Natural killer cell (primary cell): ENCODE measurements around the gene ZC4H2. TPM values are rescaled to one million over a fixed set of nuclear protein-coding genes. Genes with fewer than 3 reads are reported as not detected.
A peak's percentile ranks its signal among the peaks of the same experiment; 100 is the strongest.
"Not testable (repeated sequence)": the region's sequence is repeated elsewhere in the genome, so short reads cannot be mapped to it uniquely, and the experiment has no call there.

Source experiments
- ATAC-seq, 3 donors: fragments of 150-1000 bp in 2 of 3; fragments of 200-7000 bp in 1 of 3; cut with Tn5 transposase; 1 replicate in 1 of 3; 2 replicates in 2 of 3; pipeline ENCODE4 v1.10.0; 2021; ENCODE audit warnings: mild to moderate bottlenecking in 2 of 3, moderate library complexity in 2 of 3
- DNase-seq, 2 donors: peaks; one replicate each; pipeline versions ENCODE4 v3.0.0 to v3.0.0-alpha.2; 2013 to 2021; ENCODE audit warnings: mixed read lengths in 1 of 2
- H3K27ac ChIP-seq: one replicate; pipeline ENCODE4 v1.5.1; 2013; ENCODE audit warnings: mild to moderate bottlenecking, low read length
- H3K27me3 ChIP-seq: one replicate; pipeline ENCODE4 v1.6.1; 2013; ENCODE audit warnings: low read length; ENCODE audit not compliant: control insufficient read depth, insufficient read depth
- H3K36me3 ChIP-seq: one replicate; pipeline ENCODE4 v1.6.1; 2013; ENCODE audit warnings: low read length; ENCODE audit not compliant: control insufficient read depth, insufficient read depth
- H3K4me1 ChIP-seq: one replicate; pipeline ENCODE4 v1.6.1; 2013; ENCODE audit warnings: low read length; ENCODE audit not compliant: control insufficient read depth, insufficient read depth
- H3K4me3 ChIP-seq: one replicate; pipeline ENCODE4 v1.5.1; 2013; ENCODE audit warnings: low read length
- H3K9me3 ChIP-seq: one replicate; pipeline ENCODE4 v1.6.1; 2013; ENCODE audit warnings: low read length; ENCODE audit not compliant: control insufficient read depth, insufficient read depth
- H3K27ac Mint-ChIP-seq, 2 donors: one replicate each; pipeline ENCODE4 v1.8.0; 2022; ENCODE audit warnings: mild to moderate bottlenecking in 2 of 2, mixed read lengths in 2 of 2, moderate library complexity in 1 of 2
- H3K27me3 Mint-ChIP-seq, 2 donors: one replicate each; pipeline ENCODE4 v1.8.0; 2022; ENCODE audit warnings: low read depth in 2 of 2, mixed read lengths in 2 of 2
- H3K36me3 Mint-ChIP-seq: one replicate; pipeline ENCODE4 v1.8.0; 2022; ENCODE audit warnings: mixed read lengths
- H3K4me1 Mint-ChIP-seq, 2 donors: one replicate each; pipeline ENCODE4 v1.8.0; 2022; ENCODE audit warnings: mixed read lengths in 2 of 2
- H3K4me3 Mint-ChIP-seq: one replicate; pipeline ENCODE4 v1.8.0; 2022; ENCODE audit warnings: mild to moderate bottlenecking, moderate library complexity, mixed read lengths
- H3K9me3 Mint-ChIP-seq, 2 donors: one replicate each; pipeline ENCODE4 v1.8.0; 2022; ENCODE audit warnings: mixed read lengths in 2 of 2
- CTCF ChIP-seq: fragments of 200-600 bp; IDR thresholded peaks from one replicate; pipeline ENCODE4 v1.8.0; 2022; ENCODE audit warnings: antibody characterized with exemption
- WGBS: methylation state at CpG from one replicate; pipeline ENCODE4 v1.1.7; 2013; ENCODE audit warnings: missing lambda C conversion rate; ENCODE audit not compliant: insufficient coverage; 5-methylcytosine and 5-hydroxymethylcytosine counted together
- intact Hi-C: fragments of 100-400 bp; cut with micrococcal nuclease; formaldehyde crosslinking; loops from one replicate; pipeline ENCODE4 v1.14.2; 2022
- total RNA-seq, 4 donors: library from RNA; stranded (reverse); fragments of 120-200 nt in 1 of 4; gene quantifications; one replicate each; pipeline versions ENCODE4 v1.2.3 to v1.2.4, GENCODE V29; 2013 to 2022

The ZC4H2 gene
- total RNA-seq, result 1 to 10 TPM; 3.1 to 5.1 (median 4.5) TPM
- 8.9 TPM for total RNA-seq (2013)

DNA sequence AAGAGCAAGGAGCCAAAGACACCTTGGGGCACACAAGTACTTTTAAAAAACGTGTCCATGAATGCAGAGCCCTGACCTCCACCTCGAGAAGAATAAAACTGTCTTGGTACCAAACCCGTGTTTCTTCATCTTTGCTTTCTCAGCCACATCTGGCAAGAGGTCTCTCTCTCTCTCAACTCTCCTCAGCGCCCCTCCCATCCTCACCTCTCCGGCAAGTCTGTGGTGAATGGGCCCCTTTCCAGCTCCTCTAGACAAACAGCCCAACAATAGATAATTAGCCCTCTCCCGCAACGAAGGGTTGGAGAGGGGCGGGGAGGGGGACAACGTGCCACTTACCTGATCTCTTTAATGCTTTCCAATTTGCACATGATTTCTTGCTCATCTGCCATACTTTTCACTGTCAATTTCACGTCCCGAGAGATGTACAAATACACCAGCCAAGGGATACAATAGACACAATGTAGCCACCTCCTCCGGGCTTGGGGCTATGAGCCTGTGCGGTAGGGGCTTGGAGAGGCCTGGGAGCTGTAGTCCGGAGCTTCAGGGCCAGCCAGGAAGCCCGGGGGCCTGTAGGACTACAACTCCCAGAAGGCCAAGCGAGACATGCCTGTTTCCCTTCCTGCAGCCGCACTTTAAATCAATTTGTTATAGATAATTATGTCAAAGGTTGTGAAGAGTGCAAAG lies at the start of gene ZC4H2:
TSS of gene ZC4H2 (minus strand) at position 462 of the 684 bp plus-strand sequence. CDS start at position 389, 73 bp downstream.
- peak within 1 kb of the TSS; percentile 65 to 80 for H3K27ac Mint-ChIP-seq
- no peaks in the 10 kb centered on the region for H3K27me3 ChIP-seq
- H3K27me3 Mint-ChIP-seq, result peaks cover 0 to 11% of the 10 kb centered on the region in 2 donors
- DNase-seq (peak; percentile 24 to 80), ATAC-seq (peak; percentile 86 to 94 (median 92))
- H3K4me3 Mint-ChIP-seq, result peak within 1 kb of the TSS; percentile 95
- peaks cover 19 to 22% of the 10 kb centered on the region in 2 donors for H3K4me1 Mint-ChIP-seq
- H3K36me3 ChIP-seq, result no peaks in the 10 kb centered on the region
- peaks cover 5% of the 10 kb centered on the region for H3K4me1 ChIP-seq
- no peak within 1 kb of the TSS for H3K27ac ChIP-seq
- under 1% methylated on average over 15 of the region's 17 CpGs for WGBS
- no peaks in the 10 kb centered on the region for H3K9me3 Mint-ChIP-seq
- H3K36me3 Mint-ChIP-seq, result no peaks in the 10 kb centered on the region
- H3K4me3 ChIP-seq, result peak within 1 kb of the TSS; percentile 49
- TF ChIP-seq CTCF, result no peak
- intact Hi-C loops, result loop anchor here (5.0 to 10.0 kb wide), 2 partner anchors 59 to 769 kb away; partner anchors contain the start of genes AMER1 and ZC3H12B
- no peaks in the 10 kb centered on the region for H3K9me3 ChIP-seq

GRCh38 chrX:65017451-65017850 lies 41.2 kb upstream of the ZC4H2 start:
- H3K36me3 Mint-ChIP-seq, result no peaks in the 10 kb centered on the region
- H3K9me3 ChIP-seq, result no peaks in the 10 kb centered on the region
- H3K9me3 Mint-ChIP-seq, result no peaks in the 10 kb centered on the region
- no peak overlapping the region for H3K4me3 Mint-ChIP-seq
- intact Hi-C loops, result no loop called here
- H3K27ac ChIP-seq, result no peak overlapping the region
- H3K27me3 Mint-ChIP-seq, result peaks cover 0 to 21% of the 10 kb centered on the region in 2 donors
- no peak for TF ChIP-seq CTCF
- no peaks in the 10 kb centered on the region for H3K36me3 ChIP-seq
- H3K27ac Mint-ChIP-seq, result no peak overlapping the region
- H3K27me3 ChIP-seq, result no peaks in the 10 kb centered on the region
- no peaks in the 10 kb centered on the region for H3K4me1 Mint-ChIP-seq
- no peaks in the 10 kb centered on the region for H3K4me1 ChIP-seq
- DNase-seq (no peak), ATAC-seq (no peak)
- H3K4me3 ChIP-seq, result no peak overlapping the region
- WGBS, result no CpG with 5 or more reads among the region's 1 CpG

- no peaks in the 10 kb centered on the region for H3K4me1 Mint-ChIP-seq
- Histone ChIP-seq H3K27ac (no peak overlapping the region), H3K36me3 (no peaks in the 10 kb centered on the region), H3K4me1 (no peaks in the 10 kb centered on the region), H3K4me3 (no peak overlapping the region), H3K27me3 (no peaks in the 10 kb centered on the region), H3K9me3 (no peaks in the 10 kb centered on the region)
- H3K27ac Mint-ChIP-seq, result no peak overlapping the region
- DNase-seq (no peak), ATAC-seq (no peak)
- no peak overlapping the region for H3K4me3 Mint-ChIP-seq
- intact Hi-C loops, result no loop called here
- H3K9me3 Mint-ChIP-seq, result no peaks in the 10 kb centered on the region
- H3K36me3 Mint-ChIP-seq, result no peaks in the 10 kb centered on the region
- H3K27me3 Mint-ChIP-seq, result peaks cover 3 to 13% of the 10 kb centered on the region in 2 donors
- TF ChIP-seq CTCF, result no peak
Observed at GRCh38 chrX:65014230-65014629, 38.0 kb upstream of the ZC4H2 start.

DNA sequence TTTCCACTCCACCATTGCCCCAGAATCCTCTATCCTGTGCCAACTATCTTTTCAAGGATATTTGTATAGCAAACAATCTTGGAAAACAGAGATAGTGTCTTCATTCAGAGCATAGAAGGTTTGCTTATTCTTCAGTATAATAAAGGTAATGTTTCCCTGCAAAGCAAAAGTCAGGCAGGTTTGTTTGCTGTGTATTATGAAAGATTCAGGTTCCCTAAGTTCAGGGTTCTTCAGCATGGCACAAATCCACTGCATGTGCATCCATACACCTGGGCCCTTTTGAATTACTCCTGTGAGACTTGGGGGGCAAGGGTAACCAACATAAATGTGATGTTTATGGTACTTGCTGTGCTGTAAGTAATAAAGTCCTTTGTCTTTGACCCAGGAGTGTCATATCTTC lies 33.2 kb upstream of the ZC4H2 start:
- H3K9me3 ChIP-seq, result no peaks in the 10 kb centered on the region
- ATAC-seq (no peak), DNase-seq (no peak)
- H3K4me3 Mint-ChIP-seq, result no peak overlapping the region
- H3K27ac ChIP-seq, result no peak overlapping the region
- peaks cover 5 to 15% of the 10 kb centered on the region in 2 donors for H3K27me3 Mint-ChIP-seq
- intact Hi-C loops, result no loop called here
- H3K27ac Mint-ChIP-seq, result no peak overlapping the region
- no peaks in the 10 kb centered on the region for H3K36me3 Mint-ChIP-seq
- no peaks in the 10 kb centered on the region for H3K4me1 ChIP-seq
- H3K4me1 Mint-ChIP-seq, result no peaks in the 10 kb centered on the region
- no peaks in the 10 kb centered on the region for H3K27me3 ChIP-seq
- no peaks in the 10 kb centered on the region for H3K9me3 Mint-ChIP-seq
- no peak for TF ChIP-seq CTCF
- H3K4me3 ChIP-seq, result no peak overlapping the region
- no peaks in the 10 kb centered on the region for H3K36me3 ChIP-seq

GRCh38 chrX:65002208-65002607 lies 26.0 kb upstream of the ZC4H2 start:
- intact Hi-C loops, H3K27ac ChIP-seq, DNase-seq, H3K4me1 Mint-ChIP-seq, H3K27ac Mint-ChIP-seq, H3K9me3 ChIP-seq, H3K9me3 Mint-ChIP-seq, H3K4me1 ChIP-seq, ATAC-seq, H3K27me3 ChIP-seq, H3K27me3 Mint-ChIP-seq, H3K36me3 ChIP-seq, H3K4me3 ChIP-seq, H3K4me3 Mint-ChIP-seq, H3K36me3 Mint-ChIP-seq: not testable (repeated sequence)
- 100% methylated on average over 5 of the region's 26 CpGs for WGBS
